Measurements from ENCODE around the gene CPED1. TPM values are rescaled to one million over a fixed set of nuclear protein-coding genes. Genes with fewer than 3 reads are reported as not detected.

CPED1 gene
- total RNA-seq, 2 experiments from 2014 or later, result not detected

- CTCF ChIA-PET, result no interaction called here
- no peaks in the 10 kb centered on the region for H3K27me3 Mint-ChIP-seq
- intact Hi-C loops (cut with micrococcal nuclease), result loop anchor here (10.0 kb wide), 1 partner anchor 57 kb away; no protein-coding TSS in a partner anchor
- ATAC-seq (no peak), DNase-seq (no peak)
- POLR2A ChIA-PET, result no interaction called here
- H3K27ac Mint-ChIP-seq, result no peak overlapping the region
- no peak for TF ChIP-seq CTCF (IDR thresholded peaks at IDR 0.05)
- no peaks in the 10 kb centered on the region for H3K4me1 Mint-ChIP-seq (ENCODE audit: low read depth)
- H3K9me3 Mint-ChIP-seq, result no peaks in the 10 kb centered on the region
- H3K4me3 Mint-ChIP-seq, result no peak overlapping the region
- no peaks in the 10 kb centered on the region for H3K36me3 Mint-ChIP-seq (ENCODE audit: low read depth)
Measured at GRCh38 chr7:121048195-121048594, 59.7 kb downstream of the CPED1 start.

- Mint-ChIP-seq H3K27ac (no peak overlapping the region), H3K9me3 (no peaks in the 10 kb centered on the region), H3K4me3 (no peak overlapping the region), H3K4me1 (ENCODE audit: low read depth) (no peaks in the 10 kb centered on the region), H3K36me3 (ENCODE audit: low read depth) (no peaks in the 10 kb centered on the region), H3K27me3 (no peaks in the 10 kb centered on the region)
- CTCF ChIA-PET, result interaction anchor here (1.0 kb wide), 1 partner anchor 257 kb away, joined by 3 read pairs; no protein-coding TSS in a partner anchor
- ATAC-seq (no peak), DNase-seq (no peak)
- intact Hi-C loops (cut with micrococcal nuclease), result loop anchor here (10.0 kb wide), 1 partner anchor 56 kb away; no protein-coding TSS in a partner anchor
- TF ChIP-seq CTCF (IDR thresholded peaks at IDR 0.05), result no peak
- POLR2A ChIA-PET, result no interaction called here
Measured at GRCh38 chr7:121049028-121049791, 60.7 kb downstream of the CPED1 start.

GRCh38 chr7:121049897-121050296 is 61.4 kb downstream of the CPED1 start:
- Mint-ChIP-seq H3K27me3 (no peaks in the 10 kb centered on the region), H3K27ac (no peak overlapping the region), H3K4me3 (no peak overlapping the region), H3K9me3 (no peaks in the 10 kb centered on the region), H3K36me3 (ENCODE audit: low read depth) (no peaks in the 10 kb centered on the region), H3K4me1 (ENCODE audit: low read depth) (no peaks in the 10 kb centered on the region)
- ChIA-PET POLR2A (no interaction called here), CTCF (interaction anchor here (1.0 kb wide), 1 partner anchor 258 kb away, joined by 3 read pairs; no protein-coding TSS in a partner anchor)
- intact Hi-C loops (cut with micrococcal nuclease), result loop anchor here (10.0 kb wide), 1 partner anchor 55 kb away; no protein-coding TSS in a partner anchor
- DNase-seq (no peak), ATAC-seq (no peak)
- TF ChIP-seq CTCF (IDR thresholded peaks at IDR 0.05), result no peak

- DNase-seq (no peak), ATAC-seq (no peak)
- no peak for TF ChIP-seq CTCF (IDR thresholded peaks at IDR 0.05)
- CTCF ChIA-PET, result interaction anchor here (1.2 kb wide), 1 partner anchor 29 kb away, joined by 5 read pairs; no protein-coding TSS in a partner anchor
- no peaks in the 10 kb centered on the region for H3K9me3 Mint-ChIP-seq
- POLR2A ChIA-PET, result no interaction called here
- no peaks in the 10 kb centered on the region for H3K27me3 Mint-ChIP-seq
- no peaks in the 10 kb centered on the region for H3K36me3 Mint-ChIP-seq (ENCODE audit: low read depth)
- no peak overlapping the region for H3K27ac Mint-ChIP-seq
- no peaks in the 10 kb centered on the region for H3K4me1 Mint-ChIP-seq (ENCODE audit: low read depth)
- H3K4me3 Mint-ChIP-seq, result no peak overlapping the region
- intact Hi-C loops (cut with micrococcal nuclease), result no loop called here
Measured at GRCh38 chr7:121053219-121053618, 64.7 kb downstream of the CPED1 start.

- no peaks in the 10 kb centered on the region for H3K9me3 Mint-ChIP-seq
- no peaks in the 10 kb centered on the region for H3K4me1 Mint-ChIP-seq (ENCODE audit: low read depth)
- intact Hi-C loops (cut with micrococcal nuclease), result no loop called here
- ChIA-PET CTCF (no interaction called here), POLR2A (no interaction called here)
- H3K36me3 Mint-ChIP-seq (ENCODE audit: low read depth), result no peaks in the 10 kb centered on the region
- TF ChIP-seq CTCF (IDR thresholded peaks at IDR 0.05), result no peak
- no peak overlapping the region for H3K4me3 Mint-ChIP-seq
- ATAC-seq, result no peak
- DNase-seq, result no peak
- H3K27ac Mint-ChIP-seq, result no peak overlapping the region
- no peaks in the 10 kb centered on the region for H3K27me3 Mint-ChIP-seq
Measured at GRCh38 chr7:121054925-121055324, 66.4 kb downstream of the CPED1 start.

Data from activated CD8-positive, alpha-beta T cell treated with anti-CD3 and anti-CD28 coated beads for 36 hours (primary cell).